HL-60/S4 treated with retinoic acid at 250 ng/mL for 4 days and 3 days (cell line): ENCODE results near the gene TRMU.

Source experiments
- in situ Hi-C: fragments of 300-500 bp; cut with MboI; formaldehyde crosslinking; loops from 2 replicates; pipeline ENCODE4 v1.7.0; 2022; ENCODE audit warnings: low sequenced_read_pairs

Gene TRMU, protein sequence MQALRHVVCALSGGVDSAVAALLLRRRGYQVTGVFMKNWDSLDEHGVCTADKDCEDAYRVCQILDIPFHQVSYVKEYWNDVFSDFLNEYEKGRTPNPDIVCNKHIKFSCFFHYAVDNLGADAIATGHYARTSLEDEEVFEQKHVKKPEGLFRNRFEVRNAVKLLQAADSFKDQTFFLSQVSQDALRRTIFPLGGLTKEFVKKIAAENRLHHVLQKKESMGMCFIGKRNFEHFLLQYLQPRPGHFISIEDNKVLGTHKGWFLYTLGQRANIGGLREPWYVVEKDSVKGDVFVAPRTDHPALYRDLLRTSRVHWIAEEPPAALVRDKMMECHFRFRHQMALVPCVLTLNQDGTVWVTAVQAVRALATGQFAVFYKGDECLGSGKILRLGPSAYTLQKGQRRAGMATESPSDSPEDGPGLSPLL

DNA sequence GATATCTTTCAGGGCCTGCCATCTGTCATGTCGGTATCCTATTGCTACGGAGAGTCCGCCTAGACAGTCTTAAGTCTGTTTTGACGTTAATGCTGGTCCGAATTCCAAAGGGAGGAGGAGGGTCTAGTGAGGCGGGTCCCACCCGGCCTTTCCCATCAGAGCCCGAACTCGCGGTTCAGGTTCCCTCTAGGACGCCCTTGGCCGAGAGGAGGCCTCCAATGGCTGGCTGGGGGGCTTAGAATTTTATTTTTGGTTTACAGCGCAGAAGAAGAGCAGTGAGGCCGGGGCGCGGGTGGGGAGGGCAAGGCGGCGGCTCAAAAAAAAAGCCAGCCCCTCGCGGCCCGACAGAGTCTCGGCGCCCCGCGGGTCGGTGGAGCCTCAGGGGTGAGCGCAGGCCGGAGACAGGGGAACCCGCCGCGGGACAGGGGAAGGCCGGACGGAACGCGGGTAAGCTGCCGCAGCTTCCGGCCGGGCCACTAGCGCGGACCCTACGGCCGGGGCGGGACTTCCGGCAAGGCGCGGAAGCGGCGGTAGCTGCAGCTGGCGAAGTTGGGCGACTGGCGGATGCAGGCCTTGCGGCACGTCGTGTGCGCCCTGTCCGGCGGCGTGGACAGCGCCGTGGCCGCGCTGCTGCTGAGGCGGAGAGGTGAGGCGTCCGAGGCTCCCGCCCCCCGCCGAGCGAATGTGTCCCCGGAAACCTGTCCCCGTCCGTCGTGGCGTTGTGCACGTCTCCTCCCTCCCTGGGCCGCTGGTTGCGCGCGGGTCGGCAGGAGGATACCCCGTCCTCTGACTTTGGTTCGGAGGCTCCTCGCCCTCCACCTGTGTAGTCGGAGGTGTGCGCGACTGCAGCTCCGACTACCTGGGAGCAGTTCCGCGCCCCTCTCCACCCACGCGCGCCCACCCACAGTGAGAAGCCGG, at the start of gene TRMU:
Gene TRMU, plus strand, starts transcription at position 514 of the 918 bp plus-strand sequence. Its CDS starts 51 bp downstream, at position 565.
- in situ Hi-C loops = no loop called here

DNA sequence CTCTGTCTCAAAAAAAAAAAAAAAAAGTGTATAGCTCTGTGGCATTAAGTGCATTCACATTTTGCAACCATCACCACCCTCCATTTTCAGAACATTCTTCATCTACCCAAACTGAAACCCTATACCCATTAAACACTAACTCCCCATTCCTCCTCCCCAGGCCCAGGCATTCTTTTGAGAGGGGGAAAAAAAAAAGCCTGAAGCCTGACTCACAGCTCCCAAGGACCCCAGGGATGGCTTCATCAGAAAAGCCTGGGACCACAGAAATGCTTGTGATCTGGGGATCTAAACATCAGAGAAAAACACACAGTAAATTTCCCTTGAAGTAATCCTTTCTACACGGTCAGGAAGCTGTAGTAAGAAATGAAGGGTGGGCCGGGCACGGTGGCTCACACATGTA, 49.5 kb upstream of the TRMU start:
- in situ Hi-C loops = no loop called here

DNA sequence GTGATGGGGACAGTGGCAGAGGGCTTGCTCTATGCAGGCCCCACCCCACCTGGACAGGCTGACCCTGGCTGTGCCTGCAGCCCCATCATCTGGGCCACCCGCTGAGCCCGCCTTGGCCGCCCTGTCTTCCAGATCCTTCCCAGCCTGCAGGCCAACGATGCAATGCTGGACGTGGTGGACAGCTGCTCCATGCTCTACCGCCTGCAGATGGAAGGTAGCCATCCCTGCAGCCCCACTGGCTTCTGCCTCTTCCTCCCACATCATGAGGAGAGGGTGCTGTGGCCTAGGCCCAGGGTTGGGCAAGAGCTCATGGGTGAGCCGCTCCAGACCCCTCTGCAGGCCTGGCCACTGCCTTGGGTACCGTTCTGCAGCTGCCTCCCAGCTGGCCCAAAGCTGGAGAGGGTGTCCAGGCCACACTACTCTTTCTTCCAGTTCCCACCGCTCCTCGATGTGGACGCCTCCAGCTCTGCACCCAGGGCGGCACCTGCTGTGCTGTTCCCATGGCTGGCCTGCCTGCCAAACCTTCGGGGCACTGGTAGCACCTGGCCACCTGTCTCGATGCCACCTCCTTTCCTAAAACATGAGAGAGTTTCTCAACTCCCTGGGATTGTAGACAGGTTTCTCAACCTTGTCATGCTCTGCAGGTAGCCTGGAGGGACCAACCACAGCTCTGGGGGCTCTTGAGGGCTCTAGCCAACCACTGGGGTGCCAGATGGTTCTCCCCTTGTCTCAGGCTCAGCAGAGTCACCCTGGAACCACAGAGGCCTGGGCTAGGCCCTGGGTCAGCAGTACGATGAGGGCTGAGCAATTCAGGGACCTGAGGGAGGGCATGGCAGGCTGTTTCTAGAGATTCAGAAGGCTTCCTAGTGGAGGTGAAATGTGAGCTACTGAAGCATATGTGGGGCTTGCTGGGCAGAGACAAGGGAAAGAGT, 48.3 kb upstream of the TRMU start:
- in situ Hi-C loops = no loop called here

DNA sequence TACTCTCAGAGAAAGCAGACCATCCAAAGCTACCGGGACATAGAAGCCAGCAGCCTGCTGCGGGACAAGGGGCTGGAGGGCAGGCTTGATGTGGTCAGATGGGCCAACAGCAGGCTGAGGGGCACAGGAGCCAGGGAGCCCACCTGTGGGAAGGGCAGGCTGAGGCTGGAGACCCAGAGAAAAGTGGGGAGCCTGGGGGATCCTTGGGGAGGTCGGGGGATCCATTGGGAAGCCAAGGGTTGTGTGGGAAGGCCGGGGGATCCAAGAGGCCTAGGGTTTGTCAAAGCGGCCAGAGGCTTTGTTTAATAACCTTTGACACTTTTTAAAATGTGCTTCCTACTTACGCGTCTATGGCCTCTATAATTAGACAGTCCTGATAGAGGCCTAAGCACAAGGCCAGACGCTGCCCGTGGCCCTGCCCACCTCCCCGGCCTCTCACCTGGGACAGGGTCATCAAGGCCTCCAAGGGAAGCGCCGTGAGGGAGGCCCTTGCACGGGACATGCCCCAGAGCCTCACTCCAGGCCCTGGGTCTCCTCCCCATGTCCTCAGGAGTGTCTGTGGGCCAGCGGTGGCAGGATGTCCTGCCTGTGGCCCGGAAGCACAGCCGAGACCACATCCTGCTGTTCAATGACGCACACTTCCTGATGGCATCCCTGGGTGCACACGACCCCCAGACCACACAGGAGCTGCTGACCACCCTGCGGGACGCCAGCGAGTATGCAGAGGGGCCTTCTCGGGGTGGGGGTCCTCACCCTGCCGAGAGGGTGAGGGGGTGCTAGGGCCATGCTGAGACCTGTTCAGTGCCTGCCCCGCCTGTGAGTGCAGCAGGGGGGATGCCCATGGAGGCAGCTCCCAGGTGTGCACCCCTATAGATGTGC, 47.4 kb upstream of the TRMU start:
- in situ Hi-C loops = no loop called here

DNA sequence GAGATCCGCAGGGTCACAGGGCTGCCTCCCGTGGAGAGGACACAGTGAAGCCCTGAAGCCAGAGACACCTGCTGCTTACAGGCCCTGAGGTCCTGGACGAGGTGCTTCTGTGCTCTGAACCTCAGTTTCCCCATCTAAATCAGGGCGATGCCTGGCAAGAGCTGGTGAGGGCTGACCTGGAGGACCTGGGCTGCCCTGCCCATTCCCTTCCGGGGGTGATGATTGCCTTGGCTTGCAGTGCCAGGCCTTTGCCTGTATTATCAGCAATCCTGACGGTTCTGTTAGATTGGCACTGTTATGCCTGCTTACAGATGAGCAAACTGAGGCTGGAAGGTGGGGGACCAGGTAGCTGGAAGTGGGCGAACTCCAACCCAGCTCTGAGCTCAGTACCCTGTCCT, 46.7 kb upstream of the TRMU start:
- in situ Hi-C loops = no loop called here

DNA sequence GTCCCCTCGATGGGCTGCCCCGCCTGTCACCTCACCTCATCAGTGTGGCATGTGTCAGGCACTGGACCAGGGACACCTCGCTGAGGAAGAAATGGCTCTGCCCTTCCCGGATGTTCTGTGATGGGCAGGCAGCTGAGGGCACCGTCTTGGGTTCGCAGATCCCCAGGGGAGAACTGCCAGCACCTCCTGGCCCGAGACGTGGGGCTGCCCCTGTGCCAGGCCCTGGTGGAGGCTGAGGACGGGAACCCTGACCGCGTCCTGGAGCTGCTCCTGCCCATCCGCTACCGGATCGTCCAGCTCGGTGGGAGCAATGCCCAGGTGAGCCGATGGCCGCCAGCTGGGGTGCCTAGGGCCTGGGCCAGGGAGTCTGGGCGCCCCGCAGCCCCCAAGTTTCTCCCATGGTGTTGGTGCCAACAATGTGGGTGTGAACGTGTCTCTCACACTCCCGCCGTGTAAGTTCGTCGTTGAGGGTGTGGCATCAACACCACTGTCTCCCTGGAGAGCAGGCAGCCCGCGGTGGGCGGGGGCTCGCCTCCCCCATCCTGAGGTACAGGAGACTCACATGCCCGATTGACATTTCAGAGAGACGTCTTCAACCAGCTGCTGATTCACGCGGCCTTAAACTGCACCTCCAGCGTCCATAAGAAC, 46.1 kb upstream of the TRMU start:
- in situ Hi-C loops = no loop called here

DNA sequence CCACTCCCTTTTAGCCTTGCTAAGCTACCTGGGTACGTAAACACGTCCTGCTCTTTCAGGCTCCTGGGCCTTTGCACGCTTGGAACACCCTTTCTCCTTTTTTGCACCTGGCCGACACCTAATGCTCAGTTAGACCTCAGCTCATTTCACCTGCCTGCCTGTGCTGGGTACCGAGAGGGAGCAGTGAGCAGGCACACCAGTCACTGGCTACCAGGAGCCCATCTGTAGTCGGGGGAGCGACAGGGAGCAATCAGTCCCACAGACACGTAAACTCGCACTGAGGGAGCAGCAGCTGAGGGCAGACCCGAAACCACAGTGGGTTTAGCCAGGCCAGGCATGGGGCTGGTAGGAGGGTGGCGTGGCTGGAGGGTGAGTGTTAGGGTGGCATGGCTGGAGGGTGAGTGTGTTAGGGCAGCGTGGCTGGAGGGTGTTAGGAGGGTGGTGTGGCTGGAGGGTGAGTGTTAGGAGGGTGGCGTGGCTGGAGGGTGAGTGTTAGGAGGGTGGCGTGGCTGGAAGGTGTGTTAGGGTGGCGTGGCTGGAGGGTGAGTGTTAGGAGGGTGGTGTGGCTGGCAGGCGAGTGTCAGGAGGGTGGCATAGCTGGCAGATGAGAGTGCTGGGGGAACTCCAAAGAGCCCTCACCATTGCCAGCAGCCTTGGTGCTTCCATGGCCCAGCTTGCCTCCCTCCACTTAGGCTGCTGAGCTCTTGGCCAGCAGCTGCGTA, 45.2 kb upstream of the TRMU start:
- in situ Hi-C loops = no loop called here

DNA sequence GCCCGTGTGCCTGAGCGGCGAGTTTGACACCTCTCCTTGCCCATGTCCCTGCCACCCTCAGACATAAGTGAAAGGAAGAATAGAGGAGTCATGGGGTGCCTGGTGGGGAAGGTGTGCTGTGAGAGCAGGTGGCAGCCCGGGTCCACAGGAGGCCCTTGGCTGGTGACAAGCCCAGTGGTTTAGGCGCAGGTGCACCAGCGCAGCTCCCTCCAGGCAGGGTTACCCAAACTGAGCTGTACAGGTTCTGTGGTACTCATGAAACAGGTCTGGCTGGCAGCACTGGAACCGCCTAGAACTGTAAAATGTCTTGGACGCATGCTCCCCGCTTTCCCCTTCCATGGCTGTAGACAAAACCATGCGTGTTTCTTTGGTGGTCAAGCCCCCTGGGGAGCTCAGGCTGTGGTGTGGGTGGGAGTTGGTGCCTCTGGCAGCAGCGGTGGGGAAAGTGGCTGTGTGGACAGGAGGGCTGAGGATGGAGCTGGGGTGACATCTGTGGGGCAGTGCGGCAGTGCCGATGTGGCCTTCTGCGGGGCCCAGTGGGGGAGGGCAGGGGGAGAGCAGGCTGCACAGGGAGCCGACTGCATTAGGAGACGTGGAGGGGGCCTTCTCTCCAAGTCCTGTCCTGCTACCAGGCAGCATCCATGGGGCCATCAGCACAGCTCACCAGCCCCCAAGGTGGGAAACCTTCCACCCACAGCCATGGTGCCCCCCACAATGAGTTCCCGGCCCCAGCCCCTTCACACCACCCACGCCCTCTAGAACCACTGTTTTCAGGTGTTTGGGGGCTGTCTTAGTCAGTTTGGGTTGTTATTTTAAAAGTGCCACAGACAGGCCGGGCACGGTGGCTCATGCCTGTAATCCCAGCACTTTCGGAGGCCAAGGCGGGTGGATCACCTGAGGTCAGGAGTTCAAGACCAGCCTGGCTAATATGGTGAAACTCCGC, 44.4 kb upstream of the TRMU start:
- in situ Hi-C loops = no loop called here

DNA sequence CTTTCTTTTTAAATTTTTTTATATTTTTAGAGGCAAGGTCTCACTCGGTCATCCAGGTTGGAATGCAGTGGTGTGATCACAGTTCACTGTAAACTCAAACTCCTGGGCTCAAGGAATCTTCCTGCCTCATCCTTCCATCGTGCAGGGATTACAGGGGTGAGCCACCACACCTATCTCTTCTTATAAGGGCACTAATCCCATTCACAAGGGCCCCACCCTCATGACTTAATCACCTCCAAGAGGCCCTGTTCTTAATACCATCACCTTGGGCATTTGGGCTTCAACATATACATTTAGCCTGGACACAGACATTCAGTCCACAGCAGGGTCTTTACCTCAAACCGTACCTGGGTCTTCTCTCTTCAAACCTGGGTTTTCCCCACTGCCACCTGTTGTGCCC, 43.3 kb upstream of the TRMU start:
- in situ Hi-C loops = no loop called here

DNA sequence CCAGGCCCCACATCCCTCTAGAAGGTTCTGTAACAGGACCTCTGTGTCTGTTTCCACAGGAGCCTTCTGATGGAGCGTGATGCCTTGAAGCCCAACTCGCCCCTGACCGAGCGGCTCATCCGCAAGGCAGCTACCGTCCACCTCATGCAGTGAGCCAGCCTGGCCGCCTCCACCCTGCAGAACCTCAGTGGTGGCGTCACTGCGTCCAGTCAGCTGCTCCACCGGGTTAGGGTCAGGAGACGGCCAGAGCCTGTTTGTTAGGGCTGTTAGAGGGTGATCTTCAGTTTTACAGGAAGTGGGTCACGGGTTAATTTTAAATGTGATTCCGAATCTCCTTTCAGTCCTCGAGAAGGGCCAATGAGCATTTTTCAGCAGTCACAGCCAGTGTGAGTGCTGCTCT, 42.8 kb upstream of the TRMU start:
- in situ Hi-C loops = no loop called here

DNA sequence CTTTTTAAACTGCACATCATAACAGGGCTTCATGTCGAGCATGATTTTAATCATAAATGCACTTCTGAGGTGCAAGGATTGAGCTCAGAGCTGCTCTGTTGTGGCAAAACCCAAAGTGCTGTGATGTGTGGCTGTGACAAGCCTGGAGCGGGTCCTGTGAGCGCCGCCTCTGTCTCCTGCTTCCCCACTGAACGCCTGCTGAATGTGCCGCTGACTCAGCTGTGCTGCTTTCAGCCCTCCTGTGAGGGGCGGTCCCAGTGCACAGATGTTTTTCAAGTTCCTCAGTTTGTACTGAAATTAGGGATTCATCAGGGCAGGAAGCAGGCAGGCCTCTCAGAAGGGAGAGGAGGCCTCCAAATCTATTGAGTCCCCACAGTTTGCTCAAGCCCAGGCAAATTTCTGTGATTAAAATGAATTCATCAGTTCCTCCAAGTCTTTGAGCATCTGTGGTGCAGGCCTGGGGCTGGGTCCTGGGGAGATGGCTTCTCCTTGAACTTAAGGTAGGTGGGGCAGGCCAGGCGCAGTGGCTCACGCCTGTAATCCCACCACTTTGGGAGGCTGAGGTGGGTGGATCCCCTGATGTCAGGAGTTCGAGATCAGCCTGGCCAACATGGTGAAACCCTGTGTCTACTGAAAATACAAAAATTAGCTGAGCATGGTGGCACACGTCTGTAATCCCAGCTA, 41.8 kb upstream of the TRMU start:
- in situ Hi-C loops = no loop called here

DNA sequence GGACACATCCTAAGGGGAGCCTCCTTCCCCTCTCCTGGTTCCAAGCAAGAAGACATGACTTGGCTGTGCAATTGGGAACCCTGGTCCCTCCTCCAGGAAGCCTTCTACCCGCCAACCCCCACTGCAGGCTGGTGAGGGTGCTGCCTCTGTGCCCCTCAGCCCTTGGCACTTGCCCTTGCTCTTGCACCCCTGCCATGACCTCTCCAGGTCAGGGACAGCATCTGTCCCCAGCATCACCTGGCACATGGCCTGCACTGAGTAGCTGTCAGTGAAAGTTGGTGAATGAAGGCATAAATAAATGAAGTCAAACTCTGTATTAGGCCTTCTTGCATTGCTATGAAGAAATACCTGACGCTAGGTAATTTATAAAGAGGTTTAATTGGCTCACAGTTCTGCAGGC, 40.7 kb upstream of the TRMU start:
- in situ Hi-C loops = no loop called here

DNA sequence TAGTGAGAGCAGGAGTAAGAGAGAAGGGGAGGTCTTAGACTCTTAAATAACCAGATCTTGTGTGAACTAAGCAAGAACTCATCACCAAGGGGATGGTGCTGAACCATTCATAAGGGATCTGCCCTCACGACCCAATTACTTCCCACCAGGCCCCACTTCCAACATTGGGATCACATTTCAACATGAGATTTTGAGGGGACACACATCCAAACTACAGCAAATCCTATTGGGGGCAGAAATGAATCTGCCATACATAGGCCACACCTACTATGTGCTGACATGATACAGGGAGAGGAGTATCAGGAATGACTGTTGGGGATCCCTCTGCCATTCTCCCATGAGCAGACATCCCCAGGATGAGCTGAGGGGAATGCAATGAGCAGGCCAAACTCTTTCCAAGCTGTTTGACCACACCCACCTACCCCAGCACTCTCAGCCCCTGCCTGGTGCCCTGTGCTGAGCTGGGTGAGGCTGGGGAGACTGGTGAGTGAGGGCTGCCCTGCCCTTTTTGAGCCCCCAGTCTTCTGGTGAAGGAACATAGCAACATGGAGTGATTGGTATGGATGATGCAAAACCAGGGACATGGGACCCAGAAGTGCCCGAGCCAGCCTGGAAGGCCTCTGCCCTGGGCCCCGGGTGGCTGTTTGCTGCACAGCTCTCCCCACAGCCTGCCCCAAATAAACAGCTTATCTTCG, 40.1 kb upstream of the TRMU start:
- in situ Hi-C loops = no loop called here

DNA sequence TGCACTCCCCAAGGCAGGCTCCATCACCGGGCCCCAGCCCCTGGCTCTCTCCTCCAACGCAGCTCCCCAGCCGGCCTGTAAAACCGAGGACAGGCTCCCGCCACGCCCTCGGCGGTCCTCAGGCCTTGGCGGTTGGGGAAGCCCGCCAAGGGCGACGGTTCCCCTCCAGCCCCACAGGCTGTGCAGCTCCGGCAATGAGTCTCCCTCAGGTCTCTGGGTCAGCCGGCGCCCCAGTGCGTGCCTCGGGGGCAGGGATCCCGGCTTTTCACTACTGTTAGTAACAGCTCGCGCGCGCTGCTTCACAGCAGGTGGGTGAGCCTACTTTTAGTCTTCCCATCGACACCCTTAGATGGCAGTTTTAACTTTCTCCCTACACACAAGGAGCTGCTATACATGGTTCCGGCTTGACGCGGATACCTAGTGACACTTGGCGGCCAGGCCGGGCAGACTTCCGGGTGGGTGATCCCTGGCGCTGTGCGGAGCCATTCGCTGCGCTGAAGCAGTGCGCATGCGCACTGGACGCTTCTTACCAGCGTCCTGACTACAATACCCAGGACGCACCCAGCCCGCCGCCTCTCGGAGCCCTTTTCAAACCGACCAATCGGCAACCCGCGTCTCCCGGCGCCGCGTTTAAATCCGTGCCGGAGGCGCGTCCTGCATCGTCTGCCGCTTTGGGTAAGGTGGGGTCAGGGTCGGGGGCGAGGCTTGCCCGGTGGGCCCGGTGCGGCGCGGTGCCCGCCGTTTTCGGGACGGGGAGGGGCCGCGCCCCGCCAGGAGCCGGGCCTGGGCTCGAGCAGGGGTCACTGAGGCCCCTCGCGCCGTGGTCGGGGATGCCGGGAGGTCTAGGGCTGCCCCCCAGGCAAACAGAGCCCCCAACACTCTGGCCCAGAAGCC, 39.0 kb upstream of the TRMU start, which contains the start of gene GTSE1:
Gene GTSE1, plus strand, starts transcription at position 614 of the 894 bp plus-strand sequence. CDS start 531 bp downstream, outside the sequence.
- in situ Hi-C loops = no loop called here

DNA sequence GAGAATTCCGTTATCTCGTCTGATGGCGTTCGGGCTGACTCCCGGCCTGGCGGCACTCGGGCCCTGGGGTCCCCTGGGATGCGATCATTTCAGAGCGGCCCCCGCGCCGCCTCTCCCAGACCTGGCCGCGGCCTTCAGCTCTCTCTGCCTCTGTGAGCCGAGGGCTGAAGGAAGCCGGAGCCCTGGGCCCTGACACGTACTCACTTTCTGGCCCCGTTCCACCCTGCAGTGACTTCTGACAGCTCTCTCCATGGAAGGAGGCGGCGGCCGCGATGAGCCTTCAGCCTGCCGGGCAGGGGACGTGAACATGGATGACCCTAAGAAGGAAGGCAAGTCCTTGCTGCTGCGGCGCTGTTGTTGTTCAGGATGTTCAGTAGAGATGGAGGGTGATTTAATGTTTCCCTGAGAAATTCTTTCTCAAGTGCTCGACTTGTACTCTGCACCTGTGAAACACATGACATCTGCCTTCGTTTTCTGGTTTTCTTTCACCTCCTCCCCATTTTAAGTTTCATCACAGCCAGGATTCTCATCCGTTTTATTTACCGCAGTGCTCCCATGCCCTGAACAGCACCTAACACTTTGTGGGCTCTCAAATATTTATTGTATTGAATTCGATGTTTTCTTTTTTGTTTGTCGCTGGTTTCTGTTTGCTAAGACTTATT, 38.2 kb upstream of the TRMU start:
- in situ Hi-C loops = no loop called here
